GM23338 (cell line): ENCODE results near the gene PIK3R3. TPM values are rescaled to one million over a fixed set of nuclear protein-coding genes. Genes with fewer than 3 reads are reported as not detected.

Source experiments
- ATAC-seq: fragments of 200-7000 bp; cut with Tn5 transposase; 3 replicates; pipeline ENCODE4 v1.9.1; 2020
- DNase-seq: peaks from one replicate; pipeline ENCODE4 v3.0.0-alpha.2; 2015; ENCODE audit warnings: low spot score
- H2AFZ ChIP-seq: fragments of 200-600 bp; sonication (generic); 2 replicates; pipeline ENCODE4 v1.8.0; 2016; ENCODE audit warnings: antibody characterized with exemption, mild to moderate bottlenecking, moderate library complexity
- H3F3A ChIP-seq: fragments of 200-600 bp; sonication (generic); replicated peaks from 2 replicates; pipeline ENCODE4 v1.8.0; 2017; ENCODE audit warnings: antibody characterized with exemption, mixed run types, low read depth
- H3K27ac ChIP-seq: fragments of 200-600 bp; sonication (generic); 2 replicates; pipeline ENCODE4 v1.6.1; 2016; ENCODE audit warnings: low read depth
- H3K27me3 ChIP-seq: fragments of 200-600 bp; sonication (generic); 2 replicates; pipeline ENCODE4 v1.8.0; 2016; ENCODE audit warnings: mild to moderate bottlenecking, mixed run types, moderate library complexity; ENCODE audit not compliant: insufficient read depth
- H3K36me3 ChIP-seq: fragments of 200-600 bp; sonication (generic); 2 replicates; pipeline ENCODE4 v1.8.0; 2016; ENCODE audit warnings: mild to moderate bottlenecking; ENCODE audit not compliant: insufficient read depth
- H3K4me1 ChIP-seq: fragments of 200-600 bp; sonication (generic); 2 replicates; pipeline ENCODE4 v1.8.0; 2016; ENCODE audit warnings: mild to moderate bottlenecking, moderate library complexity; ENCODE audit not compliant: insufficient read depth
- H3K4me2 ChIP-seq: fragments of 200-600 bp; sonication (generic); 2 replicates; pipeline ENCODE4 v1.7.1; 2017; ENCODE audit warnings: mixed run types
- H3K4me3 ChIP-seq: fragments of 200-600 bp; sonication (generic); 2 replicates; pipeline ENCODE4 v1.6.1; 2016; ENCODE audit warnings: mixed run types
- H3K79me2 ChIP-seq: fragments of 200-600 bp; sonication (generic); replicated peaks from 2 replicates; pipeline ENCODE4 v1.8.0; 2017; ENCODE audit warnings: mild to moderate bottlenecking; ENCODE audit not compliant: insufficient read depth
- H3K9me2 ChIP-seq: fragments of 200-600 bp; sonication (generic); 2 replicates; pipeline ENCODE4 v1.8.0; 2017; ENCODE audit not compliant: insufficient read depth
- H4K20me1 ChIP-seq: fragments of 200-600 bp; sonication (generic); replicated peaks from 2 replicates; pipeline ENCODE4 v1.8.0; 2017; ENCODE audit warnings: mild to moderate bottlenecking; ENCODE audit not compliant: insufficient read depth
- H3K27ac Mint-ChIP-seq: 2 replicates; pipeline ENCODE4 v1.8.0; 2020; ENCODE audit warnings: inconsistent platforms, mild to moderate bottlenecking, moderate library complexity, mixed read lengths
- H3K27me3 Mint-ChIP-seq: 3 replicates; pipeline ENCODE4 v1.8.0; 2022; ENCODE audit warnings: low read depth, mild to moderate bottlenecking, moderate library complexity, mixed read lengths, inconsistent platforms; ENCODE audit not compliant: insufficient read depth, poor library complexity
- H3K36me3 Mint-ChIP-seq: 3 replicates; pipeline ENCODE4 v1.8.0; 2021; ENCODE audit warnings: low read depth, mild to moderate bottlenecking, inconsistent platforms, moderate library complexity, mixed read lengths
- H3K4me1 Mint-ChIP-seq: 3 replicates; pipeline ENCODE4 v1.8.0; 2020; ENCODE audit warnings: mild to moderate bottlenecking, inconsistent platforms, mixed read lengths
- H3K4me3 Mint-ChIP-seq: 3 replicates; pipeline ENCODE4 v1.8.0; 2021; ENCODE audit warnings: moderate library complexity, mild to moderate bottlenecking, inconsistent platforms, mixed read lengths
- H3K9me3 Mint-ChIP-seq: 3 replicates; pipeline ENCODE4 v1.8.0; 2020; ENCODE audit warnings: moderate library complexity, mild to moderate bottlenecking, inconsistent platforms, mixed read lengths
- CTCF ChIP-seq, 2 experiments: fragments of 200-600 bp in 1 of 2; sonication (generic) in 1 of 2; conservative IDR thresholded peaks; 2 replicates each; pipeline versions ENCODE4 v1.5.1 to v1.6.1; 2016 to 2017; ENCODE audit warnings: antibody characterized with exemption in 2 of 2, low read depth in 2 of 2, mild to moderate bottlenecking in 2 of 2, moderate library complexity in 1 of 2
- ETS1 ChIP-seq: IDR thresholded peaks from 2 replicates; pipeline ENCODE4 v1.6.1; 2016; ENCODE audit warnings: antibody characterized with exemption
- EZH2 ChIP-seq: fragments of 200-600 bp; sonication (generic); IDR thresholded peaks from one replicate; pipeline ENCODE4 v1.8.0; 2017; ENCODE audit warnings: antibody characterized with exemption, mild to moderate bottlenecking, low read depth; ENCODE audit not compliant: unreplicated experiment
- EZH2phosphoT487 ChIP-seq: fragments of 200-600 bp; sonication (generic); IDR thresholded peaks from one replicate; pipeline ENCODE4 v1.8.1; 2018; ENCODE audit warnings: antibody characterized with exemption; ENCODE audit not compliant: unreplicated experiment
- JUNB ChIP-seq: IDR thresholded peaks from one replicate; pipeline ENCODE4 v1.6.1; 2016; ENCODE audit warnings: antibody characterized with exemption; ENCODE audit not compliant: unreplicated experiment
- NANOG ChIP-seq: IDR thresholded peaks from 2 replicates; pipeline ENCODE4 v1.6.1; 2016; ENCODE audit warnings: antibody characterized with exemption, borderline replicate concordance
- POLR2AphosphoS5 ChIP-seq: IDR thresholded peaks from 2 replicates; pipeline ENCODE4 v1.6.1; 2016; ENCODE audit warnings: antibody characterized with exemption, low read depth
- REST ChIP-seq: IDR thresholded peaks from one replicate; pipeline ENCODE4 v1.6.1; 2018; ENCODE audit warnings: antibody characterized with exemption; ENCODE audit not compliant: unreplicated experiment
- STAT1 ChIP-seq: IDR thresholded peaks from one replicate; pipeline ENCODE4 v1.6.1; 2016; ENCODE audit warnings: antibody characterized with exemption; ENCODE audit not compliant: unreplicated experiment
- ZNF114 ChIP-seq: fragments of 250-450 bp; sonication (Bioruptor Pico); IDR thresholded peaks from 2 replicates; pipeline ENCODE4 v1.5.0; 2020; ENCODE audit warnings: mild to moderate bottlenecking, moderate library complexity
- ZNF331 ChIP-seq: fragments of 250-450 bp; sonication (Bioruptor Pico); IDR thresholded peaks from 2 replicates; pipeline ENCODE4 v1.5.0; 2020; ENCODE audit warnings: low read depth, mild to moderate bottlenecking, moderate library complexity
- ZNF462 ChIP-seq: fragments of 250-450 bp; sonication (Bioruptor Pico); IDR thresholded peaks from 2 replicates; pipeline ENCODE4 v1.5.0; 2020; ENCODE audit warnings: mild to moderate bottlenecking, moderate library complexity
- polyA plus RNA-seq: library from polyadenylated mRNA; unstranded; fragments of >200 nt; fragmentation: Nextera tagmentation; extraction: Ambion mirVana; gene quantifications from 2 replicates; pipeline ENCODE4 v1.2.1, GENCODE V29; 2016
- total RNA-seq: library from RNA; depleted of rRNA; stranded (reverse); fragments of >200 nt; shearing (Covaris generic); gene quantifications from 2 replicates; pipeline ENCODE4 v1.2.3, GENCODE V29; 2014

The PIK3R3 gene
- total and polyA plus RNA-seq, 2 experiments from 2014 or later: 7.5 to 8.6 TPM

GRCh38 chr1:46176211-46176865, 43.9 kb upstream of the PIK3R3 start, which contains the start of gene P3R3URF:
Gene P3R3URF (minus strand): TSS chr1:46176488. CDS start chr1:46176471, 17 bp downstream.
- Histone ChIP-seq H3K4me3 (no peak within 1 kb of the TSS), H4K20me1 (no peaks in the 10 kb centered on the region), H3K9me2 (no peaks in the 10 kb centered on the region), H2AFZ (peak within 1 kb of the TSS; percentile 78), H3K4me1 (peaks cover 16% of the 10 kb centered on the region; the same call in 1 of the 2 replicates), H3K79me2 (no peaks in the 10 kb centered on the region), H3K36me3 (no peaks in the 10 kb centered on the region), H3K4me2 (no peak within 1 kb of the TSS), H3F3A (no peaks in the 10 kb centered on the region), H3K27me3 (0 out of 2 replicates have a peak, but pooled peaks cover 1% of the 10 kb centered on the region), H3K27ac (no peak within 1 kb of the TSS)
- DNase-seq (no peak), ATAC-seq (no peak)
- H3K9me3 Mint-ChIP-seq: no peaks in the 10 kb centered on the region
- no peak within 1 kb of the TSS for H3K4me3 Mint-ChIP-seq
- no peaks in the 10 kb centered on the region for H3K27me3 Mint-ChIP-seq
- TF ChIP-seq ETS1 (no peak), EZH2 (no peak), STAT1 (no peak), NANOG (no peak), EZH2phosphoT487 (no peak), JUNB (no peak), ZNF462 (CRISPR knock-in tag) (no peak), CTCF (conservative IDR thresholded peaks at IDR 0.05; ENCODE audit: low read depth in 2 of 2) (no peak), ZNF114 (CRISPR knock-in tag) (no peak), ZNF331 (CRISPR knock-in tag) (no peak), POLR2AphosphoS5 (no peak), REST (no peak)
- H3K36me3 Mint-ChIP-seq: no peaks in the 10 kb centered on the region
- H3K4me1 Mint-ChIP-seq: peaks cover 16% of the 10 kb centered on the region
- no peak within 1 kb of the TSS for H3K27ac Mint-ChIP-seq
